Cardiac fibroblast (primary cell): ENCODE measurements around the gene SLC27A5.

Experiments used
- DNase-seq, 2 donors: peaks; one replicate each; pipeline versions ENCODE4 v3.0.0 to v3.0.0-alpha.2; 2010; ENCODE audit warnings: low read depth in 2 of 2
- H3K4me3 ChIP-seq, 2 donors: replicated peaks in 1 of 2; 1 replicate in 1 of 2; 2 replicates in 1 of 2; pipeline ENCODE4 v1.5.1; 2011; ENCODE audit warnings: low read depth in 2 of 2, low read length in 2 of 2, mild to moderate bottlenecking in 2 of 2, moderate library complexity in 1 of 2
- TF ChIP-seq, protein P1 (sequence below): IDR thresholded peaks from one replicate; pipeline ENCODE4 v1.5.1; 2011; ENCODE audit warnings: low read depth, mild to moderate bottlenecking, low read length, inconsistent platforms

The SLC27A5 gene

DNA sequence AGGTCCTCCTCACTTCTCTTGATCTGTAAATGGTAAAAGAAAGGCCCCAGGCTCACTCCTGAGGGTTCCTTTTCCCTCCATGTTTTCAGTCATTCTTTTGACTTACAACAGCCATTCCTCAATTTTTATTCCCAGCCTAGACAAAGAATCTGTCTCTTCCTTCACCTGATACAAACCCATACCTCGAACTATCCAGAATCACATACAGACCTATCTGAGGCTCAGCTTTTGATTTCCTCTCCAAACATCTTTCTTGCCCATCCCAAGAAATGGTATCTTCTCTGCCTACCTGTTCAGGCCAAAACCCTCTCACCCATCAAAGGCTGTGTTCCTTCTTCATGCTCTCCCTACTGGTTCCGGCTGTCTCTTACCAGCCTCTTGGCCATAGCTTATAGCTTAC, 40.9 kb upstream of the SLC27A5 start:
- TF ChIP-seq, protein P1, sequence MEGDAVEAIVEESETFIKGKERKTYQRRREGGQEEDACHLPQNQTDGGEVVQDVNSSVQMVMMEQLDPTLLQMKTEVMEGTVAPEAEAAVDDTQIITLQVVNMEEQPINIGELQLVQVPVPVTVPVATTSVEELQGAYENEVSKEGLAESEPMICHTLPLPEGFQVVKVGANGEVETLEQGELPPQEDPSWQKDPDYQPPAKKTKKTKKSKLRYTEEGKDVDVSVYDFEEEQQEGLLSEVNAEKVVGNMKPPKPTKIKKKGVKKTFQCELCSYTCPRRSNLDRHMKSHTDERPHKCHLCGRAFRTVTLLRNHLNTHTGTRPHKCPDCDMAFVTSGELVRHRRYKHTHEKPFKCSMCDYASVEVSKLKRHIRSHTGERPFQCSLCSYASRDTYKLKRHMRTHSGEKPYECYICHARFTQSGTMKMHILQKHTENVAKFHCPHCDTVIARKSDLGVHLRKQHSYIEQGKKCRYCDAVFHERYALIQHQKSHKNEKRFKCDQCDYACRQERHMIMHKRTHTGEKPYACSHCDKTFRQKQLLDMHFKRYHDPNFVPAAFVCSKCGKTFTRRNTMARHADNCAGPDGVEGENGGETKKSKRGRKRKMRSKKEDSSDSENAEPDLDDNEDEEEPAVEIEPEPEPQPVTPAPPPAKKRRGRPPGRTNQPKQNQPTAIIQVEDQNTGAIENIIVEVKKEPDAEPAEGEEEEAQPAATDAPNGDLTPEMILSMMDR = no peak
- no peak overlapping the region for H3K4me3 ChIP-seq
- DNase-seq = no peak

DNA sequence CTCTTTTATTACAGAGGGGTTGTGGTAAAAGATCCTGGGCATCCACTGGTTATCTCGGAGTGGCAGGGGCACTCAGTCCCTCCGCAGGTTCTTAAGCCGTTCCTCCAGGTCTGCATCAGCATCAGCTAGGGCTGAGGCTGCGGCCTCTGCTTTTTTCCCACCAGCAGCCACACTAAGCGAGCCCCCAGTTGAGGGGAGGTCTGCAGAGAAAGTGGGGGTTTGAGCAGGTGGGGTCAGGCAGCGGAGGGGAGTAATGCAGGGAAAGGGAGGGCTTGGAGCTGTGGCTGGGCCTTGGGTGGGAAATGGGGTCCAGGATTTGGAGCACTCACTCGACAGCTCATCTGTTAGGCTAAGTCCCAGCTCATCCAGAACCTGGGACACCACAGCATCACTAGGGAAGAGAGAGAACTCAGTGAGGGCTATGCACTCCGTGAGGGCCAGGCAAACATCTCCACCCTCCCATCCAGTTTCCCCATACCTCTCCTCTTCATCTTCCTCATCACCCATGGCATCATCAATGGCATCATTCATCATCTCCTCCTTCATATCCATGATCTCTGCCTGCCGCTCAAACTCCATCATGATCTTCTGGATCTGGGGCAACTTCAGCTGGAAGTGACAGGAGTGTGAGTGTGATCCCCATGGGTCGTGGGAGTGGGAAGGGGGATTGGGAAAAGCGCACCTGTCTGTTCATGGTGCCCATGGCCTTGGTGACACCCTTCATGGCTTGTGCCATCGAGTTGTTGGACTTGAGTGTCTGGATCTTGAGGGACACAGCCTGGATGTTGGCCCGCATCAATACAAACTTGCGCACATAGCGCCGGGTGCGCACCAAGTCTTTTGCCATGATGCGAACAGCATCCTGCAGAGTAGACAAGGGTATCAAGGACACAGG, 40.0 kb upstream of the SLC27A5 start:
- no peak overlapping the region for H3K4me3 ChIP-seq
- no peak for DNase-seq
- TF ChIP-seq, protein P1 = no peak

DNA sequence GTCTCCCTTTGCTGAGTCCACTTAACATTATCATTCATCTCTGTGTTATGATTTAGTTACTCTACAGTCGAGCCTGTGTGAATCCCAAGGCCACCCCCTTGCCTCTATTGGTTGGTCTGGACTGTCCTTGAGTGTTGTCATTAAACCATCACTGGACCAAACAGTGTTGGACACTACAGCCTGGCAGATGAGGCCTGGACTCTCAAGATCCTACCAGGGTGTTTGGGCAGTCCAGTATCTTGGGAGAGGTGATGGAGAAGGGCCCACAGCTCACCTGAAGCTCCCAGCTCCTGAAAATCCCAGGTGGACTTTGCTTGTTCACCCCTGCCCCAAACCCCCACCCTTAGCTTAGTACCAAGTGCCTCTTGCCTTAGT, 39.3 kb upstream of the SLC27A5 start:
- no peak for DNase-seq
- H3K4me3 ChIP-seq = no peak overlapping the region
- TF ChIP-seq, protein P1 = no peak

DNA sequence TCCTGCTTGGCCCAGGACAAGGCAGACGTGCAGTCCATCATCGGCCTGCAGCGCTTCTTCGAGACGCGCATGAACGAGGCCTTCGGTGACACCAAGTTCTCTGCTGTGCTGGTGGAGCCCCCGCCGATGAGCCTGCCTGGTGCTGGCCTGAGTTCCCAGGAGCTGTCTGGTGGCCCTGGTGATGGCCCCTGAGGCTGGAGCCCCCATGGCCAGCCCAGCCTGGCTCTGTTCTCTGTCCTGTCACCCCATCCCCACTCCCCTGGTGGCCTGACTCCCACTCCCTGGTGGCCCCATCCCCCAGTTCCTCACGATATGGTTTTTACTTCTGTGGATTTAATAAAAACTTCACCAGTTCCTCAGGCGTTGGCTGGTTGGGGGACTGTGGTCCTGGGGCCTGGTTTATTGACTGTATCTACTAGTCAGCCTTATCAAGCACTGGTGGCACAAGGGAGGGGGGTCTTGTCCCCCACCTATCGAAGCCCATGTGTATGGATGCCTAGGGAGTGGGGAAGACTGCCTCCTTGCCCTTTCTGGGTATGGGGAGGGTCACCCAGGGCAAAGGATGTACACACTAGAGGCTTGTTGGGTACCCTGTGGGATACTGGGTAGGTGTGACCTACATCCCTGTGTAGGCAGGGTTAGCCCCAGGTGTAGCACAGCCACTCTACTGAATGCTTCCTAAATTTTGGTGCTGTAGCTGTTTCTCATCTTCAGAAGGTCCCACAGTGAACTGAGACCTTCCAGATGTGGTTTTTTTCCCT, 38.8 kb upstream of the SLC27A5 start:
- no peak for DNase-seq
- TF ChIP-seq, protein P1 = no peak
- no peak overlapping the region for H3K4me3 ChIP-seq

DNA sequence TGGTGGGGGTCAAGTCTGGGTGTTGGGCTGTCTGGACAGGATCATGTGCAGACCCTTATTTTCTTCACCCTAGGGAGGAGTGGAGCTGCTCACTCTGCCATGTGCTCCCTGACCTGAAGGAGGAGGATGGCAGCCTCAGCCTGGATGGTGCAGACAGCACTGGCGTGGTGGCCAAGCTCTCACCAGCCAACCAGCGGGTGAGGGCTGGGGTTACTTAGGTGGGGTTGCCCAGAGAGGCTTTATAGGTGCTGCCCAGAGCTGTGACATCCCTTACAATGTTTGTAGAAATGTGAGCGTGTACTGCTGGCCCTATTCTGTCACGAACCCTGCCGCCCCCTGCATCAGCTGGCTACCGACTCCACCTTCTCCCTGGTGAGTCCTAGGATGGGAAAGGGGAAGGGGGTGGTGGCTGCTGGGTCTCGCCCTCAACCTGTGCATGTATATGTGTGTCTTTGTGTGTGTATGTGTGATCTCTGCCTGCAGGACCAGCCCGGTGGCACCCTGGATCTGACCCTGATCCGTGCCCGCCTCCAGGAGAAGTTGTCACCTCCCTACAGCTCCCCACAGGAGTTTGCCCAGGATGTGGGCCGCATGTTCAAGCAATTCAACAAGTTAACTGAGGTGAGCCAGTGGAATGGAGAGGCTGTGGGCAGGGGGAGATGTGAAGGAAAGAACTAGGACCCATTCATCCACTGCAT, 38.0 kb upstream of the SLC27A5 start:
- TF ChIP-seq, protein P1 = no peak
- no peak overlapping the region for H3K4me3 ChIP-seq
- DNase-seq = no peak

DNA sequence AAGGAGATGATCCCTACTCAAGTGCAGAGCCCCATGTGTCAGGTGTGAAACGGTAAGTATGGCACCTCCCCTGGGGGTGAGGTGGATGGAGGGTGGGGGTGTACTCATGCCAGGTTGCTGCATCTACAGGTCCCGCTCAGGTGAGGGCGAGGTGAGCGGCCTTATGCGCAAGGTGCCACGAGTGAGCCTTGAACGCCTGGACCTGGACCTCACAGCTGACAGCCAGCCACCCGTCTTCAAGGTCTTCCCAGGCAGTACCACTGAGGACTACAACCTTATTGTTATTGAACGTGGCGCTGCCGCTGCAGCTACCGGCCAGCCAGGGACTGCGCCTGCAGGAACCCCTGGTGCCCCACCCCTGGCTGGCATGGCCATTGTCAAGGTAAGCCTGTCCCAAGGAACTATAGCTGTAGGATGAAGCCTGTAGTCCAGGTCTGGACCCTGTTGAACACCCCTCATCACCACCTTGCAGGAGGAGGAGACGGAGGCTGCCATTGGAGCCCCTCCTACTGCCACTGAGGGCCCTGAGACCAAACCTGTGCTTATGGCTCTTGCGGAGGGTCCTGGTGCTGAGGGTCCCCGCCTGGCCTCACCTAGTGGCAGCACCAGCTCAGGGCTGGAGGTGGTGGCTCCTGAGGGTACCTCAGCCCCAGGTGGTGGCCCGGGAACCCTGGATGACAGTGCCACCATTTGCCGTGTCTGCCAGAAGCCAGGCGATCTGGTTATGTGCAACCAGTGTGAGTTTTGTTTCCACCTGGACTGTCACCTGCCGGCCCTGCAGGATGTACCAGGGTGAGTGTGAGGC, 37.3 kb upstream of the SLC27A5 start:
- no peak for DNase-seq
- H3K4me3 ChIP-seq = no peak overlapping the region
- TF ChIP-seq, protein P1 = no peak
